MM.1S (cell line): ENCODE results near the gene NMNAT3.

Source experiments
- DNase-seq: peaks from one replicate; pipeline ENCODE4 v3.0.0-alpha.2; 2015
- H2AFZ ChIP-seq: fragments of 300-600 bp; sonication (generic); 2 replicates; pipeline ENCODE4 v1.6.0; 2016; ENCODE audit warnings: antibody characterized with exemption, low read length
- H3F3A ChIP-seq: fragments of 300-600 bp; sonication (generic); 2 replicates; pipeline ENCODE4 v1.6.1; 2016; ENCODE audit warnings: mild to moderate bottlenecking, antibody characterized with exemption, low read length, moderate library complexity, mixed read lengths; ENCODE audit not compliant: insufficient read depth
- H3K27ac ChIP-seq: fragments of 300-600 bp; sonication (generic); 2 replicates; pipeline ENCODE4 v1.5.1; 2016; ENCODE audit warnings: mild to moderate bottlenecking, low read length
- H3K27me3 ChIP-seq: fragments of 300-600 bp; sonication (generic); replicated peaks from 2 replicates; pipeline ENCODE4 v1.6.0; 2016; ENCODE audit warnings: low read length; ENCODE audit not compliant: insufficient read depth
- H3K36me3 ChIP-seq: fragments of 300-600 bp; sonication (generic); replicated peaks from 2 replicates; pipeline ENCODE4 v1.6.1; 2016; ENCODE audit warnings: mild to moderate bottlenecking, low read length, mixed read lengths; ENCODE audit not compliant: insufficient read depth
- H3K4me1 ChIP-seq: fragments of 300-600 bp; sonication (generic); 2 replicates; pipeline ENCODE4 v1.6.1; 2016; ENCODE audit warnings: low read length, mixed read lengths
- H3K4me2 ChIP-seq: fragments of 300-600 bp; sonication (generic); 2 replicates; pipeline ENCODE4 v1.6.0; 2016; ENCODE audit warnings: low read depth, low read length
- H3K4me3 ChIP-seq: fragments of 300-600 bp; sonication (generic); 2 replicates; pipeline ENCODE4 v1.5.1; 2016; ENCODE audit warnings: low read length, mixed read lengths
- H3K79me2 ChIP-seq: fragments of 300-600 bp; sonication (generic); 2 replicates; pipeline ENCODE4 v1.6.1; 2016; ENCODE audit warnings: mixed run types, low read length, mixed read lengths
- H3K9ac ChIP-seq: fragments of 300-600 bp; sonication (generic); 2 replicates; pipeline ENCODE4 v1.6.1; 2016; ENCODE audit warnings: low read length, mixed read lengths
- H3K9me2 ChIP-seq: fragments of 300-600 bp; sonication (generic); replicated peaks from 2 replicates; pipeline ENCODE4 v1.6.1; 2016; ENCODE audit warnings: mild to moderate bottlenecking, low read length, mixed read lengths; ENCODE audit not compliant: insufficient read depth
- H3K9me3 ChIP-seq: fragments of 300-600 bp; sonication (generic); replicated peaks from 2 replicates; pipeline ENCODE4 v1.6.1; 2016; ENCODE audit warnings: mild to moderate bottlenecking, low read length, mixed read lengths; ENCODE audit not compliant: insufficient read depth
- H4K20me1 ChIP-seq: fragments of 300-600 bp; sonication (generic); 2 replicates; pipeline ENCODE4 v1.6.1; 2016; ENCODE audit warnings: mild to moderate bottlenecking, low read length, moderate library complexity, mixed read lengths; ENCODE audit not compliant: insufficient read depth
- CTCF ChIP-seq: fragments of 300-600 bp; sonication (generic); IDR thresholded peaks from 2 replicates; pipeline ENCODE4 v1.5.1; 2016; ENCODE audit warnings: antibody characterized with exemption, low read length, mixed read lengths
- EZH2 ChIP-seq: fragments of 300-600 bp; sonication (generic); optimal IDR thresholded peaks from 2 replicates; pipeline ENCODE3; 2017; ENCODE audit warnings: low read depth, mild to moderate bottlenecking, antibody characterized with exemption, low read length, mixed read lengths
- EZH2phosphoT487 ChIP-seq: fragments of 300-600 bp; sonication (generic); IDR thresholded peaks from 2 replicates; pipeline ENCODE4 v1.6.1; 2018; ENCODE audit warnings: antibody characterized with exemption, low read length

Gene NMNAT3

DNA sequence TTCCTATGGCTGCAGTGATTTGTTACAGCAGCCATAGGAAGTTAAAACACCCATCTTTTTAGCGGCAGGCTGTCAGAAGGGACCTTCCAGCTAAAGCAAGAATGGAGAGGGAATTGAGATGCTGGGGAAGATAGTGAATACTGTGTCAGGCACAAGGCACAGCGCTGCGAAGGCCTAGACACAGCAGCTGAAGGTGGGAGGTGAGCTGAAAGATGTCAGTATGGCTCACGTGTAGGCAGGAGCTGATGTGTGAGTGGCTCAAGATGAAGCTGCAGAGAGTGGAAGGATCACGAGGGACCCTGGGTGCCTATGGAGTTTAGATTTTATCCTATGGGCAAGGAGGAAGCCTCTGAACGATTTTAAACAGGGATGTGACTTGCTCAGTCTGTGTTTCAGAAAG is 44.3 kb downstream of the NMNAT3 start:
- TF ChIP-seq EZH2phosphoT487 (no peak), CTCF (no peak), EZH2 (no peak)
- Histone ChIP-seq H3K4me2 (no peak overlapping the region), H3K36me3 (no peaks in the 10 kb centered on the region), H2AFZ (no peak overlapping the region), H3K9me3 (no peaks in the 10 kb centered on the region), H3K4me3 (no peak overlapping the region), H3K27ac (no peak overlapping the region), H3K79me2 (no peaks in the 10 kb centered on the region), H4K20me1 (no peaks in the 10 kb centered on the region), H3K27me3 (no peaks in the 10 kb centered on the region), H3K9ac (no peak overlapping the region), H3F3A (no peaks in the 10 kb centered on the region), H3K4me1 (peaks cover 10% of the 10 kb centered on the region), H3K9me2 (no peaks in the 10 kb centered on the region)
- DNase-seq: no peak

DNA sequence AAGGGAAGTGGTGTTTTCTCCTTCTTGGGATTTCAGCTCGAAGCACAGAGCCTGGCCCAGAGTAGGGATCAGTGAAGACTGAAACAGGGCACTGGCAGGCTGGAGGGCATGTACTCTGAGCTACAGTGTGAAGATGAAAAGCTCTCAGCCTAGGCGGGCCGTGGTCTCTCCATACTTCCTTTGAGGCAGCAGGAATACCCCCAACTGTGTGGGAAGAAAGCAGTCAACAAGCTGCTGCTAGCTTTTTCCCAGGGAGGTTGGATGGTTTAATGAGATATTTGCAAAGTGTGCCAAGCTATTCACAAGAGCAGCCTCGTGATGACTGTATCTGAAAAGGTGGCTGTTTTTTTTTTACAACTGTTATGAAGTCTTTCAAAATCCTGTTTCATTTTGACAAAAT is 47.2 kb downstream of the NMNAT3 start:
- Histone ChIP-seq H2AFZ (no peak overlapping the region), H3K27me3 (no peaks in the 10 kb centered on the region), H3K79me2 (no peaks in the 10 kb centered on the region), H3K9me2 (no peaks in the 10 kb centered on the region), H3K27ac (no peak overlapping the region), H4K20me1 (no peaks in the 10 kb centered on the region), H3K9me3 (no peaks in the 10 kb centered on the region), H3F3A (no peaks in the 10 kb centered on the region), H3K4me3 (no peak overlapping the region), H3K9ac (no peak overlapping the region), H3K4me1 (peaks cover 10% of the 10 kb centered on the region), H3K4me2 (no peak overlapping the region), H3K36me3 (no peaks in the 10 kb centered on the region)
- no peak for TF ChIP-seq CTCF
- TF ChIP-seq EZH2: no peak
- TF ChIP-seq EZH2phosphoT487: no peak
- DNase-seq: no peak

GRCh38 chr3:139629033-139629432 is 48.7 kb downstream of the NMNAT3 start:
- H4K20me1 ChIP-seq: no peaks in the 10 kb centered on the region
- H3K27ac ChIP-seq: no peak overlapping the region
- H3K4me1 ChIP-seq: peaks cover 10% of the 10 kb centered on the region
- TF ChIP-seq CTCF (no peak), EZH2phosphoT487 (no peak), EZH2 (no peak)
- no peak for DNase-seq
- no peak overlapping the region for H3K4me2 ChIP-seq
- no peaks in the 10 kb centered on the region for H3K9me3 ChIP-seq
- no peaks in the 10 kb centered on the region for H3K79me2 ChIP-seq
- no peak overlapping the region for H2AFZ ChIP-seq
- H3F3A ChIP-seq: no peaks in the 10 kb centered on the region
- no peak overlapping the region for H3K9ac ChIP-seq
- H3K4me3 ChIP-seq: no peak overlapping the region
- H3K36me3 ChIP-seq: no peaks in the 10 kb centered on the region
- H3K9me2 ChIP-seq: no peaks in the 10 kb centered on the region
- no peaks in the 10 kb centered on the region for H3K27me3 ChIP-seq
